Measurements from ENCODE around the gene CCDC82.

Gene CCDC82

DNA sequence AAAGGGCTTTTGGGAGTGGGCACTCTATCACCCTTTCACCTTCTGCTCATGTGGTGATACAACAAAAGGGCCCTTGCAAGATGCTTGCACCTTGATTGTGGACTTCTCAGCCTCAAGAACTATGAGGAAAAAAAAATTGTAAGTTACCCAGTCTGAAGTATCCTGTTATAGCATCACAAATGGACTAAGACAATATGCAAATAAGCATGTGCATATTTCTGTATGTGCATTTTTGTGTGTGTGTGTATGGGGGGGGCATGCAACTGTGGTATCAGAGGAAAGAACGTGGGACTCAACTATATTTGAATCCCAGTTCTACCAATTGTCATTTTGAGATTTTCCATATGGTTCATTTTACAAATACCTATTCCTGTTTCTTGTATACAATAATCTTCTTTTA, 11.0 kb upstream of the CCDC82 start:
- CTCF ChIA-PET: no interaction called here
- POLR2A ChIA-PET: no interaction called here
- no peak for DNase-seq (ENCODE audit: low read depth, low spot score)
- H3K4me3 ChIP-seq (ENCODE audit: low read depth, low read length): no peak overlapping the region
- TF ChIP-seq, protein P1, sequence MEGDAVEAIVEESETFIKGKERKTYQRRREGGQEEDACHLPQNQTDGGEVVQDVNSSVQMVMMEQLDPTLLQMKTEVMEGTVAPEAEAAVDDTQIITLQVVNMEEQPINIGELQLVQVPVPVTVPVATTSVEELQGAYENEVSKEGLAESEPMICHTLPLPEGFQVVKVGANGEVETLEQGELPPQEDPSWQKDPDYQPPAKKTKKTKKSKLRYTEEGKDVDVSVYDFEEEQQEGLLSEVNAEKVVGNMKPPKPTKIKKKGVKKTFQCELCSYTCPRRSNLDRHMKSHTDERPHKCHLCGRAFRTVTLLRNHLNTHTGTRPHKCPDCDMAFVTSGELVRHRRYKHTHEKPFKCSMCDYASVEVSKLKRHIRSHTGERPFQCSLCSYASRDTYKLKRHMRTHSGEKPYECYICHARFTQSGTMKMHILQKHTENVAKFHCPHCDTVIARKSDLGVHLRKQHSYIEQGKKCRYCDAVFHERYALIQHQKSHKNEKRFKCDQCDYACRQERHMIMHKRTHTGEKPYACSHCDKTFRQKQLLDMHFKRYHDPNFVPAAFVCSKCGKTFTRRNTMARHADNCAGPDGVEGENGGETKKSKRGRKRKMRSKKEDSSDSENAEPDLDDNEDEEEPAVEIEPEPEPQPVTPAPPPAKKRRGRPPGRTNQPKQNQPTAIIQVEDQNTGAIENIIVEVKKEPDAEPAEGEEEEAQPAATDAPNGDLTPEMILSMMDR (IDR thresholded peaks at IDR 0.05; ENCODE audit: insufficient read depth, low read length, missing control alignments): no peak

DNA sequence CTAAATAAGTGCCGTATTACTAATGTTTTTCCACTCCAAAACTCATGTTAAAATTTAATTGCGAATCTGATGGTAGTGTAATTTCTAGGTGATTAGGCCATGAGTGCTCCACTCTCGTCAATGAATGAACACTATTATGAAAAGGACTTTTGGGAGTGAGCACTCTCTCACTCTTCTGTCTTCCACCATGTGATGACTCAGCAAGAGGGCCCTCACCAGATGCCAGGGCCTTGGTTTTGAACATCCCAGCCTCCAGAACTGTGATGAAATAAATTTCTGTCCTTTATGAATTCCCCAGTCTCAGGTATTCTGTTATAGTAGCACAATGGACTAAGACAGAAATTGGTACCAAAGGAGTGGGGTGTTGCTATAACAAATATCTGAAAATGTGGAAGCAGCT, 8.2 kb upstream of the CCDC82 start:
- H3K4me3 ChIP-seq (ENCODE audit: low read depth, low read length): no peak overlapping the region
- ChIA-PET POLR2A (no interaction called here), CTCF (interaction anchor here (0.8 to 2.3 kb wide), 3 partner anchors 234 to 562 kb away, joined by 3 to 7 read pairs (median 7); no protein-coding TSS in a partner anchor)
- DNase-seq (ENCODE audit: low read depth, low spot score): no peak
- TF ChIP-seq, protein P1 (IDR thresholded peaks at IDR 0.05; ENCODE audit: insufficient read depth, low read length, missing control alignments): no peak

DNA sequence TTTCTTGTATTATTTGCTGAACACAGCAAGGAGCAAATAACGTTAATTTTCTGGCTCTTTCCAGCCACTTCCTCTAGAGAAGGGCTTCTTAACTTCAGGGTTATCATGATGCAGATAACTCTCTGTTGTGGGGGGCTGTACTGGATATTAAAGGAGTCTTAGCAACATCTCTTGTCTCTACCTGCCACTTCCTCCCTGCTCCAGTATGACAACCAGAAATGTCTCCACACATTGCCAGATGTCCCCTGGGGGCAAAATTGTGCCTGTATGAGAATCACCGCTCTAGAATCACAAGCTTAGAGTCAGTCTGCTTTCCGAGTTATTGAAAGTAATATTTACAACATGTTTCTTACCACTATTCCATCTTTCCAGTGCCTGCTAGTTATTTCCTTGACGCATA, 6.9 kb upstream of the CCDC82 start:
- no peak for DNase-seq (ENCODE audit: low read depth, low spot score)
- TF ChIP-seq, protein P1 (IDR thresholded peaks at IDR 0.05; ENCODE audit: insufficient read depth, low read length, missing control alignments): no peak
- H3K4me3 ChIP-seq (ENCODE audit: low read depth, low read length): no peak overlapping the region
- CTCF ChIA-PET: interaction anchor here (1.0 to 4.3 kb wide), 5 partner anchors 342 to 561 kb away, joined by 3 to 31 read pairs (median 7); no protein-coding TSS in a partner anchor
- POLR2A ChIA-PET: no interaction called here

DNA sequence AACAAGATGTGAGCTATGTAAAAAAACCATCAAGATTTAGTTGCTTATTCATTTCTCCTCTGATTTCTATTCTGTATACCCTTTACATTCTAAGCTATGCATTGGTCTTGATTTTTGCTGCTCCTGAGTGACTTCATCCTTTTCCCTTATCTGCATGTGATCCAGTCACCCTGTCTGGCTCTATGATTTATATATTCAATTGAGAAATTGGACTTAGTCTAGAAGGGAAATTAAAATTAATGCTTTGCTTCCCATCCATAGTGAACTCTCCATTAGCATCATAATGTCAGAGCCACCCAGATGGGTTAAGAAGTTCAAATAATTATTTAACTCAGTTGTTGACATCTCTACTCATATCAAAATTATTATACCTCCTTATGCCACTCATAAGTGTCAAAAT, 5.1 kb upstream of the CCDC82 start:
- CTCF ChIA-PET: interaction anchor here (0.7 to 4.3 kb wide), 26 partner anchors 8 to 606 kb away, joined by 3 to 32 read pairs (median 5); partner anchors contain the start of genes CEP57 and FAM76B

DNA sequence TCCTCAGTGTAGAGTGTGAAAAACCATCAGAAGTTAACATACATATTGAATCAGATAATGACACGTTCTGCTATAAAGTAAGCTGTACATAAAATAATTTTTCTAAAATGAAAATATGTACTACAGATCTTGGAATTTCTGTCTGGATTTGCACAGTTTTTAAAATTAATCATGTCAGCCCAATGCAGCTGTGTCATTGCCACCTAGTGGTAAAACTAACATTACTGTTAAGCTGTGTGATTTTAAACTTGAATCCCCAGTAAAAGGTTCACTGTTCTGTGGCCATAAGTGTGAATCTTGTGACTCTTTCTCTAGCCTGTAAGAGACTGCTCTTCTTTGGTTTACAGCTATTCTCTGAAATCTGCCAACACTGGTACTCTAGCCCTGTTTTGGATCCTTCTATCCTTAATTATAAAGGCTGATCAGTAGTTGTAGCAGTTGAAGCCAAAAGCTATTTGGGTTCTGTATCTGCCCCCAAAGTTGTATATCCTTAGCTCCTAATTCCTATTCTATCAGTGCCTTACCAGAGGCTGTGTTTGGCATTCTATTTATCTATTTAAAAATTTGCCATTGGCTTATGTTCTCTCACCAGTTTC, 4.1 kb upstream of the CCDC82 start:
- no peak overlapping the region for H3K4me3 ChIP-seq (ENCODE audit: low read depth, low read length)
- DNase-seq (ENCODE audit: low read depth, low spot score): no peak
- TF ChIP-seq, protein P1 (IDR thresholded peaks at IDR 0.05; ENCODE audit: insufficient read depth, low read length, missing control alignments): peak; percentile 56
- CTCF ChIA-PET: interaction anchor here (0.7 to 4.3 kb wide), 43 partner anchors 9 to 605 kb away, joined by 3 to 32 read pairs (median 4); partner anchors contain the start of genes CEP57, FAM76B and MAML2
- POLR2A ChIA-PET: interaction anchor here (0.6 kb wide), 2 partner anchors 61 to 604 kb away, joined by 3 read pairs; partner anchors contain the start of gene FAM76B

More for the DNA sequence above, 5.1 kb upstream of the CCDC82 start:
- TF ChIP-seq, protein P1 (IDR thresholded peaks at IDR 0.05; ENCODE audit: insufficient read depth, low read length, missing control alignments): no peak
- POLR2A ChIA-PET: no interaction called here
- H3K4me3 ChIP-seq (ENCODE audit: low read depth, low read length): no peak overlapping the region
- DNase-seq (ENCODE audit: low read depth, low spot score): no peak

DNA sequence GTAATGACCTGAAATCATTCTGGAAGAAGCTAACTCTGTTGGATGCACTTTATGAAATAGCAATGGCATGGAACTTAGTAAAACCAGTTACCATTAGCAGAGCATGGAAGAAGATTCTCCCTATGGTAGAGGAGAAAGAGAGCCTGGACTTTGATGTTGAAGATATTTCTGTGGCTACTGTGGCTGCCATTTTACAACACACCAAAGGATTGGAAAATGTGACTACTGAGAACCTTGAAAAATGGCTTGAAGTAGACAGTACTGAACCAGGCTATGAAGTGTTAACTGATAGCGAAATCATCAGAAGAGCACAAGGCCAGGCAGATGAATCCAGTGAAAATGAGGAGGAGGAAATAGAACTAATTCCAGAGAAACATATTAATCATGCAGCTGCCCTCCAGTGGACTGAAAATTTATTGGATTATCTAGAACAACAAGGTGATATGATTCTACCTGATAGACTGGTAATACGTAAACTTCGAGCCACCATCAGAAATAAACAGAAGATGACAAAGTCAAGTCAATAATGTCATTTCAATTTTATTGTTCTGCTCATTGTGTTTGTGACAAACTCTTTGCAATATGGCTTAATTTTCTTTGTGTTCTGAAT, 2.1 kb upstream of the CCDC82 start:
- no peak for DNase-seq (ENCODE audit: low read depth, low spot score)
- POLR2A ChIA-PET: no interaction called here
- TF ChIP-seq, protein P1 (IDR thresholded peaks at IDR 0.05; ENCODE audit: insufficient read depth, low read length, missing control alignments): no peak
- H3K4me3 ChIP-seq (ENCODE audit: low read depth, low read length): no peak overlapping the region
- CTCF ChIA-PET: no interaction called here

All from AG04449 (cell line).